ENCODE results near the gene USP25. TPM values are rescaled to one million over a fixed set of nuclear protein-coding genes. Genes with fewer than 3 reads are reported as not detected.
A peak's percentile ranks its signal among the peaks of the same experiment; 100 is the strongest.
"Not testable (repeated sequence)": the region's sequence is repeated elsewhere in the genome, so short reads cannot be mapped to it uniquely, and the experiment has no call there.

The USP25 gene
- total RNA-seq, 1 donor from 2014 or later = 103 TPM

DNA sequence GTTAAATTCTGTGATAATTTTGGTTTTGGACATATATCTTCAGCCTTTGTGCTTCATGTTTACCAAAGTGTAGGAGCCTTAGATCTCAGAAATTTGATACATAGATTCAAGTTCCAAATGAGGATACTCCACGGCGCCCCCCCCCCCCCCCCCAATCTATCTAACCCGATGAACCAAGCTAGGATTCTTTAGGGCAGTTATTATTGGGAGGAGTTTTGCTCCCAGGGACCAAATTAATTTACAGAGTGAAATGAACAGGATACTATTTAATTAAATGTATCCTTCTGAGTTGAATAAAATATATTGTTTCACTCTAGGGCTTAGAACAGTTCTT, 3.2 kb downstream of the USP25 start:
- no peak for DNase-seq

DNA sequence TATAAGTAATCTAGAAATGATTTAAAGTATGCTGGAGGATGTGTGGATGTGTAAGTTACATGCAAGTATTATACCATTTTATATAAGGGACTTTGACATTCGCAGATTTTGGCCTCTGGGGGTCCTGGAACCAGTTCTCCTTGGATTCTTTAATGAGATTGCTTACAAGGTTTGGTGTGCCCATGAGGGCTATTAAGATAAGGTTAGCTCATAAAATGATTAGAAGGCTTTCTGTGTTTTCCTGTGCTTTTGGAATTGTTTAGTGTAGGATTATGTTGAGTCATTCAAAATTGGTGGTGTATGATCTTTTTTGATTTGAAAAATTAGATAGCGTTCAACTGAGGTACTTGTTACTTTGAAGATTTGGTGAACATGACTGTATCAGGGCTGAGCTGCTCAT, 5.6 kb downstream of the USP25 start:
- DNase-seq = no peak

DNA sequence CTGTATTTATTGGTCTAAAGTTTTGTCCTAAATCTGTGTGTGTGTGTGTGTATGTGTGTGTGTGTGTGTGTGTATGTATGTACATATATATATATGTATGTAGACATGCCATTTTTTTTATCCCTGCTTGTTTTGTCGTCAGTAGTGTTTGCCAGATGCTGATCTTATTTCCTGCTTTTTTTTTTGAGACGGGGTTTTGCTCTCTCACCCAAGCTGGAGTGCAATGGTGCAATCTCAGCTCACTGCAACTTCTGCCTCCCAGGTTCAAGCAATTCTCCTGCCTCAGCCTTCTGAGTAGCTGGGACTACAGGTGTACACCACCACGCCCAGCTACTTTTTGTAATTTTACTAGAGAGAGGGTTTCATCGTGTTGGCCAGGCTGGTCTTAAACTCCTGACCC, 6.1 kb downstream of the USP25 start:
- not testable (repeated sequence) for DNase-seq

DNA sequence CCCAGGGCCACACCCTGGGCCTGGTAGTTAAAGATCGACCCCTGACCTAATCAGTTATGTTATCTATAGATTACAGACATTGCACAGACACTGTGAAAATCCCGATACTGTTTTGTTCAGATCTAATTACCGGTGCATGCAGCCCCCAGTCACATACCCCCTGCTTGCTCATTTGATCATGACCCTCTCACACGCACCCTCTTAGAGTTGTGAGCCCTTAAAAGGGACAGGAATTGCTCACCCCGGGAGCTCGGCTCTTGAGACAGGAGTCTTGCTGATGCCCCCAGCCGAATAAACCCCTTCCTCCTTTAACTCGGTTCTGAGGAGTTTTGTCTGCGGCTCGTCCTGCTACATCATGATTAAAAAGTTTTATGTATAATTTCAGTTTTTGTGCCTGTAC, 9.0 kb downstream of the USP25 start:
- not testable (repeated sequence) for DNase-seq

DNA sequence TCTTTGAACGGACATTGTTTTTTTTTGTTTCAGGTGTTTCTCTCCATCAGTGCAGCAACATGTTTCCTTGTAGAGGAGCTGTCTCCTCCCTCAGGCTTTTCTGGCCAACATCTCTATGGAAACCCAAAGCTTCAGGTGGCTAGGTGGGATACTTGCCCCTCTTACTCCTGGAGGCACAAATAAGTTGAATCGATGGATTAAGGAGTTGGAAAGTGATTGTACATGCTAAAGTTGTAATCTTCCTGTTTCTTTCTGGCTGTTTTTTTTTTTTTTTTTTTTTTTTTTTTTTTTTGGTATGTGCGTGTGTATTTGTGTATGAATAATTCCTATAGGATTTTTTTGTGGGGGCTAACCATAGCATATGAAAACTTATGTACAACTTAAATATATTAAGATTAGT, 10.6 kb downstream of the USP25 start:
- no peak for DNase-seq

DNA sequence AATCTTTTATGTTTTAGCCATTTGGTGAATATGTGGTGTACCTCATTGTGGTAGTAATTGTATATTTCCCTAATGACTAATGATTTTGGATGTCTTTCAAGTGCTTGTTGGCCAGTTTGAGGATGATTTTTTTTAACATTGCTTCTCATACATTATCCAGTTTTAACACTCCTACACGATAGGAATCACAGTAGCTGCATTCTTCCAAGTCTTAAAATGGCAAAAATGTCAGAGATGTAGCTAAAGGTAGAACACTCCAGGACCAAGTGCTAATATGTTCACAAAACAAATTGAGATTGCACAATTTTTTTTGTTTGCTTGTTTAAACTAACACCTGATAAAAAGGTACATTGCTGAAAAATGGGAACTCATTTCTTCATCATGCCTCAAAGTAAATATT, 11.7 kb downstream of the USP25 start:
- no peak for DNase-seq

DNA sequence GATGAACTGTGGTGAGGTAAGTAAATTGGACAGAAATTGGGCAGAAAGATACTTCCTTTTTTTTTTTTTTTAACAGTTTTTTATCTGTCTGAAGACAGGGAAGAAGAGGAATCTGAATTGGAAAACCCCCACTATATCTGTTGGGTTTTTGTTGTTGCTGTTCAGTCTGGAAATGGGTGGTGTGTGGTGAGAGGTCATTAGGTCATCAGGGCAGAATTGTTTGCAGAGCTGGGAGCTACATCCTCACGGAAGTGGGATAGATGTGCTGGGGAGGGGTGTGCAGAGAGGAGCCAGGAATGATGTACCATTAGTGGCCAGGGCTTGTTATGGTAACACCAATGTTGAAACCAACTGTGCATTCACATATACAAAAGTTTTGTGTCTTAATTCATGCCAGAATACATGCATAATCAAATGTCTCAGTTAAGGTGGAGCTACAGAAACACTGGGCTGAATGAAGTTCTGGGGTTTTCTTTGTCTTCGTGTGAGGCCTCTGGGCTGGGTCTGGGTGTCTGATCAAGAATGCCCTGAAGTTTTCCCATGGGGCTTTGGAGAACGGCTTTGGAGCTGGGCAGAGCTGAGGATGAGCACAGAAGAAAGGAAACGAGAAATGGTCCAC, 12.4 kb downstream of the USP25 start:
- DNase-seq = no peak

DNA sequence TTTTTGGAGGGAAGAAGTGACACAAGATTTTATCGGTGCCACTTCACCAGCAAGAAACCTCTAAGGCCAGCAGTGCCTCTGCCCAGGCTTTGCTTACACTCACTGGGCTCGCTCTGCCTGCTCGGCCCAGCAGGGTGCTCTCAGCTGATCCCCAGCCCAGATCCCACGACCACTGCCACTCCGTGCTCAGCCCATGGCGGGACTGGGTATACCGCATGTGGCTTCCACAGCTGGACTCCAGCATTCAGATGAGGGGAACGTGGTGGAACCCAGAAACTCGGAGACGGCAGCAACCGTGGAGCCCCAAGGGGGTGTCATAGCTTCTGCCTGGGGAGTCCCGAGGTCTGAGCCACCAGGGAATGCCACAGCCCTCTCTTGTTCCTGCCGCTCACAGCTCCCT, 12.9 kb downstream of the USP25 start:
- DNase-seq = no peak

DNA sequence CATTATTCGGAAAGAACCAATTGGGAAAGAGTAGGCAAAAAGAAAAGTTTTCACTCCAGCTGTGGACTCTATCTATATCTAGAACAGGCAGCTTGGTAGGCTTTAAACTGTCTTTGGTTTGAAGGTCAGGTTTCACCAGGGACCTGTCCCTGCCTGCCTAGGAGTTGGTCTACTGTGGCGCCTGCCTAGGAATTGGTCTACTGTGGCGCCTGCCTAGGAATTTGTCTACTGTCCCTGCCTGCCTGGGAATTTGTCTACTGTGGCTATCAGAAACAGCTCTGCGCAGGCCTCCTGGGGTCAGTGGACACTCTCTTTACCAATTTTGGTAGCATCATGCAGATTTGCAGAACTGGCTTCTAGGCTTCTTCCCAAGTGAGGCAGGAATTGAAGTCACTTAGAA, 13.8 kb downstream of the USP25 start:
- no peak for DNase-seq

DNA sequence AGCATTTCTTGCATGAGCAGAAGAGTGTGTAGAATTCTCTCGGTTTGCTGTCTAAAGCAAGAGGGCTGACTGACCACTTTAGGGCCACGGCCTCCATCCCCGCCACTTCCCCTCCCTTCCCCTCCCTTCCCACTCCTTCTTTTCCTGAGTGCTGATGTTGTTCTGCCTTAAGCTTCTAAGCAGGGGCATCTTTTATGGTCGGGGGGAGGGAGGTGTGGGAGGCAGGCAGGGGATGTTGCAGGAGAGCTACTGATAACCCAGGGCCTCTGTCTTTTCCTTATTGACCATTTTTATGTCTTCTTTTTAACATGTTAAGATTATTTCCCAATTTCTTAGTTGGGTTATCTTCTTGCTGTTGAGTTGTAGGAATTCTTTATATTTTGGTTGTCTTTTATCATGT, 15.1 kb downstream of the USP25 start:
- DNase-seq = no peak

DNA sequence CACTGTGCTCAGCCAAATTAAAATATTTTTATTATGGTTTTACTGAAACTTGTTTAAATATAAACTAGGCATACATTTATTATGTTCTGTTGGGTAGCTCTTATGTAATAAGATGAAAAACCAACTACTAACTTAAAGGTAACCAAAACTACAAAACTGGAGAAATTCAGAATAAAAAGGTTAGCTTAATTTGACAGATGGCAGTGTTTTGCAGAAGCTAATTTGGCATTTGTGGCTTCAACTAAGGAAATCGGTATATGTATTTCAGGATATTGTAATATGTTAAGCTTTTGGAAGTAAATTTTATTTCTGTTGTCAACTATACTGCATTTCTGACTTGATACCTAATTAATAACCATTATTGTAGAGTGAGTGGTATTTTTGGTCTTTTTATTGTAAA, 18.8 kb downstream of the USP25 start:
- DNase-seq = no peak

DNA sequence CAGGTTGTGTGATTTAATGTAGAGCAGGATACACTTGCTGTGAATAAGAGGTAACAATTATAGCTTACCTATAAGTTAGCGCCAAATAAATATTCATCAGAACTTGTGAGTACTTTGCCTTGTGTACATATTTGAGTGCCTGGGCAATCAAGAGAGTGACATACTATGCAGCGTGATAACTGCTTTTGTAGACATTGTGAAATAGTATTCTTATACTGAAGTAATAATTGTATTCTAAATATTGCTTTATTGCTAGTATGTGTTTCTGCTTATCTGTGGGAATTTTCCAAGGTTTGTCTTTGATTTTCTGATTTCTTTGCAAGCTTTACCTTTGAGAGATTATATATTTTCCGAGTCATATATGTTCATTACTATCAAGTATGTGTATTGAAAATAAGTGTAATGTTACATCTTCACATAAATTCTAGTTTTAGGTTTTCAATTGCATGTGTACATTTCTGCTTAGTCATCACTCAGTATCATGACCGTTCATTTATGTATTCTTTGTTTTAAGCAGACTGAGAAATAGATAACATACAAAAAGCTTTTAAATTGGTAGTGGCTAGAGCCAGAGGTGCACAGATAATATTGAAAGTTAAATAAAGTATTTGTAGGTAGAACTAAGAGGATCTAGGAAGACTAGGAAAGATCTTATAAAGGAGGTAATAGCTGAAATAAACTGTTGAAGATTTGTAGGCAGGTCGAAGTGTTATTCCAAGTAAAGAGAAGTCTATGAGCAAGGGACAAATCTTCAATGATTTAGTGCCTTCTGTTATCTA, 19.5 kb downstream of the USP25 start:
- no peak for DNase-seq

DNA sequence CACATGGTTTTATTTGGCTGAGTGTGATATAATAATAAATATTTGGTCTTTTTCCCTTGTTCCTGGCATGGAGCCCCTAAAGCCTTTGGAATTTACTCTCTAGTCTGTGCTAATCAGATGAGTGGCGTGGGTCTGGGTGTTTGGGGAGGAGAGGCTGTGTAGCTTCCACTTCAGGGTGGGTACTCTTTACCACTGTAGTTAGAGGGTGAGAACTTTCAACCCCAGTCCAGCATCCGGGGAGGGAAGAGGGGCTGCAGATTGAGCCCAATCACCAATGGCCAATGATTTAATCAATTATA, 20.0 kb downstream of the USP25 start:
- DNase-seq = no peak

DNA sequence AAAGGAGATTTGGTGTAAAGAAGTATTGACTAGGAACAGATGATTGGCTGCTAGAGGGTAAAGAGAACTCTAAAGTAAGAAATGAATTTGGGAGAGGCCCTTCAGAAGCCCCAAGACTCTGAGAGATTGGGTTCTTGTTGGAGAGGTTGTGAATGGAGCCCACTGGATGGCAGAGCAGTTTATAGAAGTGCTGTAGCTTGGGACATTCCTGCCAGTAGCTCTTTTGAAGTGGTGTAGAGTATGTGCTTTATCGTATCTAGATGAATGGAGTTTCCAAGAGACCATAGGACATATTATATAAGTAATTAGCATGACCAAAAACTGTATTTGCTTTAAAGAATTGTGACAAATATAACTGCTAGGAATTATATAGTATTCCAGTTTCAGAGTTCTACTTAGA, 21.3 kb downstream of the USP25 start:
- DNase-seq = no peak

DNA sequence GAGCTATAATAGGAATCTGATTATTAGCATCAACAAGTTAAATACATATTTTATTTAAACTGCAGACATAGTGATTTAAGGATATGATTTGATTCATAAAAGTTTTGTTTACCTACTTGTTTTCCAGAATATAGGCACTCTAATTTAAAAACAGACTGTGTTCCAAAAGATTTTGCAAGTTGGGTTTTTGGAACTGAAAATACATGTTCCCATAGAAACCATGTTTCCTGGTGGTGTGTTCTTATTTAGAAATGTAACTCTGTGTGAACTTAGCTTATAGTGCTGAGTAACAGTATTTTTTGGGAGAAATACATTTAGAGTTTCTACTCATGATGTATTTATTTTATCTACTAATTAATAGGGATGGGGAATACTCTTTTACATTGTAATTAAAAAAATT, 21.8 kb downstream of the USP25 start:
- DNase-seq = peak; percentile 35

DNA sequence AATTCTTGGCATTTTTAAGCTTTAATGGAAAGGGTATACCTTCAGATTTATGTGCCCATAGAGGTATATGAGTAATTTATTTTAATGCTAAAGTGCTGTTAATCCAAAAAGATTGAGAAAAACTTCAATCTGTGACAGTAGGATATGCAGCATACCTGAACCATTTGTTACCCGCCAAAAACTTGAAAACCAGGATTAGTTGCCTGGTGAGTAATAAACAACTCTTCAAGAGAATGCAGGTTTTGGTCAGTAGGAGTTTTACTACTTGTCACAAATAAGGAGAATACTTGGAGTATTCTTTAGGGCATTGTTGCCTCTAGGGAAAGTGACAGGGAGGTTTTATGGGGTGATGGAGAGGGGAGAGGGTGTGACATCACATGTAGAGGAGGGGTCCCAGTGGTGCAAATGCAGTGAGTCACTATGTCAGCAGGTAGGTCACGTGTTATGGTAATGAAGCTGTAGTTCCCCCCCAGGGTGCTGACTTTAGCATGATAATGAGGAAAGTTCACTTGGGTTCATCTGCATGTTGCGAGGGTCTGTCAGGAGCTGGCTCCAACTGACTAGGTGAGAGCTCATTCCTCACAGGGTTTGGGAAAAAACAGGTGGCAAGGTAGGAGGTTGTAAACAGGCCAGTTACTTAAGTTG, 23.1 kb downstream of the USP25 start:
- no peak for DNase-seq

DNA sequence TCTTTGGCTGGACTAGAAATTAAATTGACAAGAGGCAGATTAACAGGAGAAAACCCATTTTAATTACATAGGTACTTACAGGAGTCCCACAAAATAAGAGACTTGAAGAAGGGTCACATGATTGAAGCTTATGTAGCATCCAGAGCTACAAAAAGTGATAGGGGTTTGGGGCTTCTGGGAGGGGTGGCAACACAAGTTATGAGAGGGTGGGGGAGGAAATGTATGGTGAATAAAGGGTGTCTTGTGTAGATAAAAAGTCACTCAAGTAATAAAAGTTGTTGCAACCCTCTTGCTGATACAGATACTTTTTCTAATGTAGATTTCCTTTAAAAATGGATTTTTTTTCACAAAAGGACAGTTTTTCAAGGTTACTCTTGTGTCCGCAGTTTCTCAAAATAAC, 24.0 kb downstream of the USP25 start:
- DNase-seq = no peak

DNA sequence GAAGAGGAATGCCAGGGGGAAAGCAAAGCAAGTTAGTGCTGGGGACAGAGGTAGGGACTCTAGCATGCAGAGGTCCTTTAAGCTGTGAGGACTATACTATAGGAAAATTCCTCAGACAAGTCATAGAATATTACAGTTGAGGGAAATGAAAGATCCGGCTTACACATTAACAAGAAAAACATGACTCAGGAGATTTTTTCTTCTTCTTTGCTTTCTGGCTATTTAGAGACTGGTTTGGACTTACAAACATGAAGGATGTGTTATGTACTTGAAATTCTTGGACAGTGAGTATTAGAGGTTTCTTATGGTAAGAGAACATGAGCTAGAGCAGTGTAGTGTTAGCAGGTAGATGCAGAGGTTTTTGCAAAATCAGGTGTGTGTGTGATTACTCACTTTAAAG, 24.9 kb downstream of the USP25 start:
- no peak for DNase-seq

DNA sequence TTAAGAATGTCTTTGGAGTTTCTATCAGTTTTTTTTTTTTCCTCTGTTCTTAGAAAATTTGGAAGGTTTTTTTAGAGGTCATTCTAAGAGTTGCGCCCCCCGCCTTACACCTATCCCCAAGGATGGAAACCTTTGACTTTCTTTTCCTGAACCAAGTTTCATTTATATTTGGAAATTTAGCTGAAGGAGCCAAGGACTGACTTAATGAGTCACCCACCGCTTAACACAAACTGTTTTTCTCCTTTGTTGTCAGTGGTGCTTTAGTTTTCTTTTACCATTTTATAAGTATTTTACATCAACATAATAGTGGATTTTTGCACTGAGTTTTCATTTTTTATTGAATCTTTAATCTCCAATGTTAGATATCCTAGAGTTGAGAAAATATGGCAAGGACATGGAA, 25.3 kb downstream of the USP25 start:
- DNase-seq = no peak

DNA sequence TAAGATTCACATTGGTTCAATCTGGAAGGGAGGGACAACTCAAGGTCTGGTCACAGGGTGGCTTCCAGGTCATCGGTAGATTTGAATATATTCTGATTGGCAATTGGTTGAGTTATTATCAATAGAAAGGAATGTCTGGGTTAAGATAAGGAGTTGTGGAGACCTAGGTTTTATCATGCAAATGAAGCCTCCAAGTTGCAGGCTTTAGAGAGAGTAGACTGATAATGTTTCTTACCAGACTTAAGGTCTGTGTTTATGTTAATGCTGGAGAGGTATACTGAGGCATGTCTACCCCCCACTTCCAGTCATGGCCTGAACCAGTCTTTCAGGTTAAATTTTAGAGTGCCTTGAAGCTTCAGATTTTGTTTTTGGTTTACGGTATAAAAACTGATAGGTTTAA, 29.7 kb downstream of the USP25 start:
- no peak for DNase-seq

DNA sequence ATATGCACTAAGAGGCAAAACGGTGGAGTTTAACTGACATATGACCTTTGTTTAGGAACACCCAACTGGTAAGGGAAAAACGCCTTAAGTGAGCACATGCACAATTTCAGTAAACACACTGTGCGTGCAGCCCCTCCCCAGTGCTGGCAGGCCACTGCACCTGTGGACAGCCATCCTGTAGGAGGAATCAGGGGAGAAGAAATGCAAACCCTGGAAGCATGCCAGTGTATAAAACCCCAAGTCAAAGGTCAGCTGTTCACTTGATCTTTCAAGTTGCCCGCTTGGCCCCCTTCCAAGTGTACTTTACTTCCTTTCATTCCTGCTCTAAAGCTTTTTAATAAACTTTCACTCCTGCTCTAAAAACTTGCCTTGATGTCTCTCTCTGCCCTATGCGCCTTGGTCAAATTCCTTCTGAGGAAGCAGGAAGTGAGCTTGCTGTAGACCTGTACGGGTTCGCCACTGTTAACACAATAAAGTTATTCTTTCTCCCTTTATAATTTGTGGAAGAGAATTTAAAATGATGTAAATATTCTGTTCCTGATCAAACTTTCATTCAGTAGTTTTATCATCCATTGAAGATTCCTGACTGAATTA, 31.8 kb downstream of the USP25 start:
- DNase-seq = peak; percentile 10

DNA sequence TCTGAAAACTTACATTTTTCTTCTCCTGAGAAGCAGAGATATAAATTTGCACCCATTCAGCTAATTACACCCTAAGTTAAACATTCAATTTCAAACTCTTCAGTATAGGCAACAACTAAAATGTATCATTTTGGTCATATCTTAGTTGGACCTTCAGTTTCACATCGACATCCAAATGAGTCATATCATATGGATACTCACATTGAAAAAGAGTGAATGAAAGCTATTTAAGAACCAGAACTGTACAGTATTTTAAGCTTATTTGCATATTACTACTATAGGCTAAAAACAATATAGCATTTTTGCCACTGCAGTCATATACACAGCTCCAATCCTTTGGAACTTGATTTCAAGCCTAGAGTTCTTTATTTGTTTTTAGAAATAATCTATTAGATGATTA, 33.6 kb downstream of the USP25 start:
- no peak for DNase-seq

DNA sequence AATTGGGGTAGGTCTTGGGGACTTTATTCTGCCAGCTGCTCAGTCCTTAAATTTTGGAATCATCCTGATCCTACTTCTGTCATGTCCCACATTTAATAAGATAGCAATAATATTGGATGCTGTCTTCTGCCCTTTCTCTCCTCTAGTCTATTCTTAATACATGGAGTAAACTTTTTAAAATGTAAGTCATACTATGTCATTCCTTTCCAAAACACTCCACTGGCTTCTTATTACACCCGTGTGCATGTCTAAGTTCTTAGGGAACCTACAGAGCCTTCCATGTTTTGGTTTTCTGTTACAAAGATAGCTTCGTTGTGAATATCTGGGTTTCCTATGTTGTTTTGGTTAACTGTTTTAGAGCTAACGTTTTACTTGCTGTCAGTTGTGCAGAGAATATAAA, 35.1 kb downstream of the USP25 start:
- DNase-seq = no peak

Data from tongue (tissue), 2 donors.